Measurements from ENCODE around the gene KMT2C. TPM values are rescaled to one million over a fixed set of nuclear protein-coding genes. Genes with fewer than 3 reads are reported as not detected.
"Not testable (repeated sequence)": the region's sequence is repeated elsewhere in the genome, so short reads cannot be mapped to it uniquely, and the experiment has no call there.

The KMT2C gene
- total RNA-seq, 2 experiments from 2014 or later, result 95.5 to 102 TPM

DNA sequence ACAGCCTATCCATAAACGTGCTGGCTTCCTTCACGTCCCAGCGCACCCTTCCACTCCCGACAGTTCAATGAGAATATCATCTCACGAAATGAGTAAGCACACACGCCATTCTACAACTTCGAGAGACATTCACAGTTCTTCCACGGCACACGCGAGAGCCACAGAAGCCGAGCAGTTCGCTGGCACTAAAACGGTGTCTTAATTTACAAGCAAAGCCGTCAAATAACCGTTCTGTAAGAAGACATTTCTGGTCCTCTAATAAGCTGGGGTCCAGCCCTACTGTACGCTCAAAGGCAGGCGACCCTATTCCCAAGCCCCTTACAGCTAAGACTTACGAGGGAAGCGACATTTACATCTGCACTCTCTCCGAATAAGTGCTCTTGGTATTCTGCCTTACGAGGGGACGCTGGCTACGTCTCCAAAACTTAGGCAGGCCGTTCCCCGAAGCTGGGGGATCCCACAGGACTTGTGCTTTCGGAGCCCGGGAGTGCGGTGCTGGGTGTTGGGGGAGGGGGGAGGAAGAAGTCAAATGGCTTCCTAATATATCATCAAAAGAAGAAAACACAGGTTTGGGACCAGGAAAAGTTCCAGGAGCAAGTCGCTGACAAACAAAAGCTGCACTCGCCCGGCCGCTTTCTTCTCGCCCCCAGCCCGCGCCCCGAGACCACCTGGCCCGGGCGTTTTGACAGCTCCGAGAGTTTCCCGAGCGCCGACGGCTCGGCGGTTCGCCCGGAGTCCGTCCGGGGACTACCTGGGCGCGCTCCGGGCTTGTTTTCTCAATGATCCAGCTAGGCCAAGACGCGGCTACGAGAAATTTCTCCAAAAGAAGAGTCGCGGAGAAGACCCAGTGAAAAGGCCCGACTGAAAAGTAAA lies 1.1 kb downstream of the KMT2C start:
- peak overlapping the region; percentile 83 for H3K27ac Mint-ChIP-seq
- DNase-seq, result peak; percentile 60
- H3K4me3 Mint-ChIP-seq, result peak overlapping the region; percentile 86
- H3K9me3 Mint-ChIP-seq, H3K27me3 Mint-ChIP-seq, H3K36me3 Mint-ChIP-seq: not testable (repeated sequence)
- peak; percentile 9 for ATAC-seq (ENCODE audit: low read depth)
- H3K4me1 Mint-ChIP-seq, result peaks cover 16% of the 10 kb centered on the region
- POLR2A ChIA-PET, result interaction anchor here (1.2 to 4.2 kb wide), 2 partner anchors 26 to 29 kb away, joined by 3 to 24 read pairs; no protein-coding TSS in a partner anchor

GRCh38 chr7:152433721-152434490 lies 1.9 kb downstream of the KMT2C start:
- peaks cover 19% of the 10 kb centered on the region for H3K4me1 Mint-ChIP-seq
- H3K27ac Mint-ChIP-seq, result peak overlapping the region; percentile 83
- not testable (repeated sequence) for H3K36me3 Mint-ChIP-seq; ATAC-seq (ENCODE audit: low read depth); H3K9me3 Mint-ChIP-seq; H3K27me3 Mint-ChIP-seq
- DNase-seq, result peak; percentile 65
- H3K4me3 Mint-ChIP-seq, result peak overlapping the region; percentile 86
- POLR2A ChIA-PET, result interaction anchor here (1.2 to 4.2 kb wide), 2 partner anchors 27 to 30 kb away, joined by 3 to 24 read pairs; no protein-coding TSS in a partner anchor

- Mint-ChIP-seq H3K4me3 (peak overlapping the region; percentile 86), H3K4me1 (peaks cover 25% of the 10 kb centered on the region)
- H3K9me3 Mint-ChIP-seq; DNase-seq; H3K27ac Mint-ChIP-seq; H3K36me3 Mint-ChIP-seq; H3K27me3 Mint-ChIP-seq; ATAC-seq (ENCODE audit: low read depth); POLR2A ChIA-PET: not testable (repeated sequence)
These were observed 3.1 kb downstream of the KMT2C start for GRCh38 chr7:152432735-152433134.

DNA sequence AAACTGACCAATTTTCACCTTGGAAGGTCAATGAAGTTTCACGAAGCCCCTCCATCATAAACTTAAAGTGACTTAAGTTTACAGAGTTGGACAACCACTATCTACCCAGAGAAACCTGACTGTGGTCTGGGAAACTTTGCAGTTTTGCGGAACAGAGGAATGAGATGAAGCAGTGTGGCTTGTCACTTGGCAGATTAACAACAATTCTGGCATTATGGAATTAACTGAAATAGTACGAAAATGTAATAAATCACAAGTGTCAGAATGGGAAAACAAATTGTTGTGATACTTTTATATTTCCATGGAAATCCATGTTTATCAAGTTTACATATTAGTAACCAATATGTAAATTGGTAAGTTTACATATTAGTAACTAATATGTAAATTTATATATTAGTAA lies 4.9 kb downstream of the KMT2C start:
- Mint-ChIP-seq H3K27me3 (no peaks in the 10 kb centered on the region), H3K27ac (no peak overlapping the region), H3K36me3 (peaks cover 5% of the 10 kb centered on the region), H3K9me3 (no peaks in the 10 kb centered on the region), H3K4me1 (peaks cover 23% of the 10 kb centered on the region), H3K4me3 (no peak overlapping the region)
- POLR2A ChIA-PET, result no interaction called here
- DNase-seq (no peak), ATAC-seq (ENCODE audit: low read depth) (no peak)

DNA sequence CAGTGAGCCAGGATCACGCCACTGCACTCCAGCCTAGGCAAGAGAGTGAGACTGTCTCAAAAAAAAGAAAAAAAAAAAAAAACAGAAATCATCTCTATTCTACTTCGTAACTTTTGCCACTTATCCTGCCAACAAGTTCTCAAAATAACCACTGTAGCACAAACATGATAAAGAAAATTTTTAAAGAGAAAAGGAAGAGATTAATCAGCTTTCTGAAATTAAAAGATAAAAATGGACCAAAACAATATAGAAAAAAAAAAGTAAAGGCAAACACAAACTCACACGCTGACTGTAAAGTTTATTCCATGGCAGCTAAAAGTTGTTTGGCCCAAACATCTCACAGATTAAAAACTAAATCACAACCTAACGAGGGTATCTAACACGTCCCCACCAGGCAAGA lies 5.7 kb downstream of the KMT2C start:
- POLR2A ChIA-PET, result interaction anchor here (0.8 kb wide), 1 partner anchor 34 kb away, joined by 3 read pairs; no protein-coding TSS in a partner anchor
- peaks cover 25% of the 10 kb centered on the region for H3K4me1 Mint-ChIP-seq
- ATAC-seq (ENCODE audit: low read depth); H3K27me3 Mint-ChIP-seq; DNase-seq; H3K4me3 Mint-ChIP-seq; H3K36me3 Mint-ChIP-seq; H3K9me3 Mint-ChIP-seq; H3K27ac Mint-ChIP-seq: not testable (repeated sequence)

- Mint-ChIP-seq H3K4me3 (no peak overlapping the region), H3K27ac (no peak overlapping the region), H3K4me1 (peaks cover 30% of the 10 kb centered on the region), H3K36me3 (peaks cover 44% of the 10 kb centered on the region), H3K27me3 (no peaks in the 10 kb centered on the region), H3K9me3 (peaks cover 15% of the 10 kb centered on the region)
- POLR2A ChIA-PET, result no interaction called here
- DNase-seq (no peak), ATAC-seq (ENCODE audit: low read depth) (no peak)
These were observed 11.3 kb downstream of the KMT2C start for GRCh38 chr7:152424348-152425108.

DNA sequence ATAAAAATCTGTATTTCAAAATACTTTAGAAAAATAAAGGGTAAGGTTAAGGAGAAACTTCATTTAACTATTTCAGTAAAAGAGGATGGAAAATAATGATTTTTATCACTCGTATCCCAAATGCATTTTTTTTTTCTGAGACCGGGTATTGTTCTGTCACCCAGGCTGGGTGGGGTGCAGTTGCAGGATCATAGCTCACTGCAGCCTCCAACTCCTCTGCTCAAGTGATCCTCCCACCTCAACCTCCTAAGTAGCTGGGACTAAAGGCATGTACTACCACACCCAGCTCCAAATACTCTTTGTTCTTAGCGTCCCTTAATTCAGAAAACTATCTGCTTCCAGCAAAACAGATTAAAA lies 11.8 kb downstream of the KMT2C start:
- Mint-ChIP-seq H3K36me3 (peaks cover 48% of the 10 kb centered on the region), H3K27ac (no peak overlapping the region), H3K4me3 (no peak overlapping the region), H3K27me3 (no peaks in the 10 kb centered on the region), H3K4me1 (peaks cover 28% of the 10 kb centered on the region), H3K9me3 (peaks cover 15% of the 10 kb centered on the region)
- POLR2A ChIA-PET, result no interaction called here
- ATAC-seq (ENCODE audit: low read depth), result no peak
- DNase-seq, result no peak

DNA sequence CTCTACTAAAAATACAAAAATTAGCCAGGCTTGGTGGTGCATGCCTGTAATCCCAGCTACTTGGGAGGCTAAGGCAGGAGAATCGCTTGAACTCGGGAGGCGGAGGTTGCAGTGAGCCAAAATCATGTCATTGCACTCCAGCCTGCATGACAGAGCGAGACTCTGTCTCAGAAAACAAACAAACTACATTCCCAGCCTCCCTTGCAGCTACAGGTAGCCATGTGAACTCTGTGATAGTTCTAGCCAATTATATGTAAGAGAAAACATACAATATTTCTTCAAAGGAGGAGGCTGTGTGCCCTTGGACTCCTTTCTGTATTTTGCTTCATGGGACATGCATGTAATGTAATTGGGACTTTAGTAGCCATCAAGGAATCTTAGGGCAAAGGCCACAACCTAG lies 12.6 kb downstream of the KMT2C start:
- DNase-seq; H3K4me3 Mint-ChIP-seq; H3K27me3 Mint-ChIP-seq; POLR2A ChIA-PET; ATAC-seq (ENCODE audit: low read depth); H3K27ac Mint-ChIP-seq: not testable (repeated sequence)
- H3K4me1 Mint-ChIP-seq, result peaks cover 23% of the 10 kb centered on the region
- peaks cover 49% of the 10 kb centered on the region for H3K36me3 Mint-ChIP-seq
- peaks cover 15% of the 10 kb centered on the region for H3K9me3 Mint-ChIP-seq

DNA sequence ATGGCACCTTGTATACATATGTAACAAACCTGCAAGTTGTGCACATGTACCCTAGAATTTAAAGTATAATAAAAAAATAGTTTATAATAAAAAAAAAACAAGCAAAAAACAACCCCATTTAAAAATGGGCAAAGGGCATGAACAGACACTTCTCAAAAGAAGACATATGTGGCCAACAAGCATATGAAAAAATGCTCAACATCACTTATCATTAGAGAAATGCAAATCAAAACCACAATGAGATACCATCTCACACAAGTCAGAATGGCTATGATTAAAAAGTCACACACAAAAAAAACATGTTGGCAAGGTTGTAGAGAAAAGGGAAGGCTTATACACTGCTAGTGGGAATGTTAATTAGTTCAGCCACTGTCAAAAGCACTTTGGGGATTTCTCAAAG lies 14.9 kb downstream of the KMT2C start:
- H3K27me3 Mint-ChIP-seq; H3K4me3 Mint-ChIP-seq; ATAC-seq (ENCODE audit: low read depth); POLR2A ChIA-PET; H3K27ac Mint-ChIP-seq; DNase-seq: not testable (repeated sequence)
- H3K4me1 Mint-ChIP-seq, result peaks cover 16% of the 10 kb centered on the region
- peaks cover 15% of the 10 kb centered on the region for H3K9me3 Mint-ChIP-seq
- H3K36me3 Mint-ChIP-seq, result peaks cover 52% of the 10 kb centered on the region

DNA sequence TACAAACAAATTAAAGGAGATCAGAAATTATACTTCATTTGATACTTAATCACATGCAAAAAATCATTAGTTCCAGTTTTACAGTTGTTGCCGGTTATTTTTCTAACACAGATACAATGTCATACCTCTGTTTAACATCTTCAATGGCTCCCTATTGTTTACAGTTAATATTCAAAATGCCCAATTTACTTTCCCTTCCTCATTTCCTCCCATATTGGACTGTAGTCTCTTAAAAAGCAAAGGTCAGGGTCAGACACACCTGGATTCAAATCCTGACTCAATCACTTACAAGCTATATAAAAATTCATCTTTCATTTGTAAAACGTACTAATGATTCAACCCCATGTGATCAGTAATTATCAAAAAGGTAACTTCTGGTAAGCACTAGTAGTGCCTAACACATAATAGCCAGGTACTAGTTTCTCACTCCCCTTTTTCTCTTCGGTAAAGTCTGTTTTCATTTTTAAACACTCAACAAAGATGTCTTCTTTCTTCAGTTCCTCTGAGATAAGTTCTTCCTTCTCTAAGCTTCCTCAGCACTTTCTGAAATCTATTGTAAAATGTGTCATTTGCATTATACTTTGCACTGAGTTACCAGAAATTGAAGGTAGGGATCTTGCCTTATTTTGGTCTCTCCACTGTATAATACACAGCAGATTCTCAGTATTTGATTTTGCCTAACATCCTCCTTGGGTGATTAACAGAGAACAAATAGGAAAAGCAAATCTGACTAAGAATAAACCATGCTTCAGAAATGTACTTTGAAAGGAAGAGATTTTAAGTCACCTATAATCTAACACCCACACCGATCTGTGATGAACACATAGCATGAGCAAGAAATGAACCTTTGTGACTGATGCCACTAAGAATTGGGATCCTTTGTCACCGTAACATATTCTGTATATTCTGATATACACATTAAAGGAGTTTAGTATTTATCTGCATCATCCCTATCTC lies 16.1 kb downstream of the KMT2C start:
- DNase-seq (no peak), ATAC-seq (ENCODE audit: low read depth) (no peak)
- no peaks in the 10 kb centered on the region for H3K27me3 Mint-ChIP-seq
- no peak overlapping the region for H3K4me3 Mint-ChIP-seq
- peaks cover 49% of the 10 kb centered on the region for H3K36me3 Mint-ChIP-seq
- peaks cover 15% of the 10 kb centered on the region for H3K9me3 Mint-ChIP-seq
- POLR2A ChIA-PET, result interaction anchor here (0.6 kb wide), 1 partner anchor 10 kb away, joined by 4 read pairs; no protein-coding TSS in a partner anchor
- peaks cover 12% of the 10 kb centered on the region for H3K4me1 Mint-ChIP-seq
- no peak overlapping the region for H3K27ac Mint-ChIP-seq

DNA sequence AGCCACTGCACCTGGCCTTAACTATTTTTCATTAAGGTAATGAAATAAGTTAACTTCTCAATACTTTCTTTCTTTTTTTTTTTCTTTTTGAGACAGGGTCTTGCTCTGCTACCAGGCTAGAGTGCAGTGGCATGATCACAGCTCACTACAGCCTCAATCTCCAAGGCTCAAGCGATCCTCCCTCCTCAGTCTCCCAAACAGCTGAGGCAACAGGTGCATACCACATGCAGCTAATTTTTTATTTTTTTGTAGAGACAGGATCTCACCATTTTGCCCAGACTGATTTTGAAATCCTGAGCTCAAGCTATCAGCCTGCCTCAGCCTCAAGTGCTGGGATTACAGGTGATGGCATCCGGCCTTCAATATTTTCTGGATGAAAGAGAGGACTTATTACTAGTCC lies 21.0 kb downstream of the KMT2C start:
- ATAC-seq (ENCODE audit: low read depth), result no peak
- peaks cover 2% of the 10 kb centered on the region for H3K9me3 Mint-ChIP-seq
- POLR2A ChIA-PET, result no interaction called here
- H3K36me3 Mint-ChIP-seq, result peaks cover 19% of the 10 kb centered on the region
- peaks cover 4% of the 10 kb centered on the region for H3K4me1 Mint-ChIP-seq
- no peak for DNase-seq
- no peaks in the 10 kb centered on the region for H3K27me3 Mint-ChIP-seq
- no peak overlapping the region for H3K27ac Mint-ChIP-seq
- H3K4me3 Mint-ChIP-seq, result no peak overlapping the region

DNA sequence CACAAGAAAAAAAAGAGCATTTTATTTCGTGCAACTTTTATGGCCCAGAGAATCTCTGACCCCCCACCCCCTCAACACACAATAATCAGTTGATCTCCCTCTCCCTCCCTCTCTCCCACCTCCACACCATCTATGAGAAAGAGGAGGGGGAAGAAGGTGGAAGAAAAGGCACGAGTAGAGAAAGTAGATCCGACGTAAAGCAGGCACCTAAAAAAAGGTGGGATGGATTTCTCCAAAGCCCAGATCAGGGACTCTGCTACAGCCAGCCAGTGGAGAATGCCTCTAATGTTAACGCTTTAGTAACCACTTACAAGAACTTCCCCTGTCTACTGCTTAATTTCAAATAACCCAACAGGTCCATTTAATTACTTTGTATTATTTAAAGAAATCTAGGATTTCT lies 24.4 kb downstream of the KMT2C start:
- DNase-seq, result no peak
- H3K4me3 Mint-ChIP-seq, result no peak overlapping the region
- POLR2A ChIA-PET, result no interaction called here
- H3K9me3 Mint-ChIP-seq, result peaks cover 3% of the 10 kb centered on the region
- H3K27me3 Mint-ChIP-seq, result no peaks in the 10 kb centered on the region
- H3K4me1 Mint-ChIP-seq, result no peaks in the 10 kb centered on the region
- no peak overlapping the region for H3K27ac Mint-ChIP-seq
- peaks cover 4% of the 10 kb centered on the region for H3K36me3 Mint-ChIP-seq
- no peak for ATAC-seq (ENCODE audit: low read depth)
